Endothelial cell of umbilical vein (primary cell): ENCODE data around the gene SPTBN5. TPM values are rescaled to one million over a fixed set of nuclear protein-coding genes. Genes with fewer than 3 reads are reported as not detected.
A peak's percentile ranks its signal among the peaks of the same experiment; 100 is the strongest.

Experiments
- BruUV-seq: library from RNA; stranded (reverse); fragments of 400-500 nt; replicated peaks from 2 replicates; lab custom pipeline; 2021; lab: Mats Ljungman, UMichigan
- CTCF ChIA-PET: fragments of 300-600, 350-600 bp; sonication (Branson Sonifier 250); formaldehyde crosslinking; loops from one replicate; lab custom pipeline; 2021; ENCODE audit warnings: antibody characterized with exemption, inconsistent platforms; lab: Charles Lee
- POLR2A ChIA-PET: fragments of 300-600, 350-600 bp; sonication (Branson Sonifier 250); formaldehyde crosslinking; loops from one replicate; lab custom pipeline; 2021; ENCODE audit warnings: antibody characterized with exemption, inconsistent platforms; lab: Charles Lee
- DNase-seq: peaks from one replicate; pipeline ENCODE4 v3.0.0-alpha.2; 2011; ENCODE audit warnings: low read depth, low spot score
- FAIRE-seq: peaks from 2 replicates; lab custom pipeline; 2011; peaks lifted over from hg19 to GRCh38; lab: Jason Lieb, UNC
- H2AFZ ChIP-seq: 2 replicates; pipeline ENCODE4 v1.6.0; 2012; ENCODE audit warnings: low read depth, low read length, control low read depth, inconsistent platforms
- H3K27ac ChIP-seq: 2 replicates; pipeline ENCODE4 v1.5.1; 2011; ENCODE audit warnings: low read depth, mild to moderate bottlenecking, control low read depth, low read length, moderate library complexity; ENCODE audit not compliant: insufficient read depth
- H3K27me3 ChIP-seq, 2 experiments: 2 replicates each; pipeline versions ENCODE4 v1.6.0 to v1.6.1; 2011; ENCODE audit warnings: low read length in 2 of 2, mixed read lengths in 1 of 2; ENCODE audit not compliant: control insufficient read depth in 2 of 2, insufficient read depth in 2 of 2
- H3K36me3 ChIP-seq, 2 experiments: 2 replicates in 1 of 2; 3 replicates in 1 of 2; pipeline ENCODE4 v1.5.1; 2011; ENCODE audit warnings: low read length in 2 of 2, mild to moderate bottlenecking in 1 of 2, moderate library complexity in 1 of 2; ENCODE audit not compliant: control insufficient read depth in 2 of 2, insufficient read depth in 2 of 2; ENCODE audit errors: extremely low read depth in 1 of 2
- H3K4me1 ChIP-seq: 3 replicates; pipeline ENCODE4 v1.5.1; 2011; ENCODE audit warnings: mild to moderate bottlenecking, low read length; ENCODE audit not compliant: control insufficient read depth, insufficient read depth; ENCODE audit errors: extremely low read depth
- H3K4me2 ChIP-seq: 2 replicates; pipeline ENCODE4 v1.6.1; 2011; ENCODE audit warnings: low read length, control low read depth, mixed read lengths; ENCODE audit not compliant: insufficient read depth
- H3K4me3 ChIP-seq, 3 experiments: fragments of 200-600 bp in 1 of 3; sonication (generic), shearing (Covaris generic) in 1 of 3; replicated peaks in 1 of 3; 2 replicates each; pipeline ENCODE4 v1.5.1; 2011 to 2016; ENCODE audit warnings: control low read depth in 3 of 3, low read length in 3 of 3, mild to moderate bottlenecking in 2 of 3, inconsistent platforms in 1 of 3, low read depth in 1 of 3, moderate library complexity in 1 of 3; ENCODE audit not compliant: insufficient read depth in 1 of 3
- H3K79me2 ChIP-seq: 2 replicates; pipeline ENCODE4 v1.6.0; 2012; ENCODE audit warnings: low read length, inconsistent platforms; ENCODE audit not compliant: control insufficient read depth, insufficient read depth
- H3K9ac ChIP-seq: replicated peaks from 2 replicates; pipeline ENCODE3; 2011; ENCODE audit warnings: low read length, control low read depth; ENCODE audit not compliant: insufficient read depth; ENCODE audit errors: extremely low read depth
- H3K9me1 ChIP-seq: replicated peaks from 3 replicates; pipeline ENCODE4 v1.6.0; 2011; ENCODE audit warnings: mild to moderate bottlenecking, low read length; ENCODE audit not compliant: control insufficient read depth, insufficient read depth; ENCODE audit errors: extremely low read depth
- H3K9me3 ChIP-seq: replicated peaks from 2 replicates; pipeline ENCODE4 v1.5.1; 2012; ENCODE audit warnings: low read length, inconsistent platforms; ENCODE audit not compliant: control insufficient read depth, insufficient read depth
- H4K20me1 ChIP-seq: replicated peaks from 2 replicates; pipeline ENCODE3; 2011; ENCODE audit warnings: mild to moderate bottlenecking, low read length; ENCODE audit not compliant: control insufficient read depth, insufficient read depth; ENCODE audit errors: extremely low read depth
- EZH2 ChIP-seq: IDR thresholded peaks from 2 replicates; pipeline ENCODE4 v1.6.1; 2012; ENCODE audit warnings: borderline replicate concordance, low read depth, mild to moderate bottlenecking, moderate library complexity, low read length, inconsistent platforms; ENCODE audit not compliant: severe bottlenecking
- FOS ChIP-seq: IDR thresholded peaks from 2 replicates; pipeline ENCODE4 v1.6.1; 2011; ENCODE audit warnings: mild to moderate bottlenecking, low read length, moderate library complexity, borderline replicate concordance; ENCODE audit not compliant: insufficient read depth
- GATA2 ChIP-seq: IDR thresholded peaks from 2 replicates; pipeline ENCODE4 v1.7.0; 2011; ENCODE audit warnings: low read depth, mild to moderate bottlenecking, moderate library complexity, mixed read lengths, low read length; ENCODE audit not compliant: insufficient read length, insufficient read depth
- JUN ChIP-seq: IDR thresholded peaks from 2 replicates; pipeline ENCODE4 v1.6.1; 2011; ENCODE audit warnings: borderline replicate concordance, low read depth; ENCODE audit not compliant: insufficient read length, insufficient read depth
- MYC ChIP-seq: IDR thresholded peaks from one replicate; pipeline ENCODE4 v1.6.1; 2011; ENCODE audit warnings: mild to moderate bottlenecking, low read depth, low read length
- POLR2A ChIP-seq: IDR thresholded peaks from 2 replicates; pipeline ENCODE4 v1.6.1; 2012; ENCODE audit warnings: low read depth, mild to moderate bottlenecking, control low read depth, low read length
- POLR2AphosphoS5 ChIP-seq: IDR thresholded peaks from 2 replicates; pipeline ENCODE4 v1.6.1; 2012; ENCODE audit warnings: low read depth, mild to moderate bottlenecking, control low read depth, low read length, moderate library complexity; ENCODE audit not compliant: insufficient read depth
- dilution Hi-C: fragments of 300-500 bp; cut with MboI; formaldehyde crosslinking; loops from one replicate; pipeline ENCODE4 v1.15.0; 2019; ENCODE audit warnings: low sequenced_read_pairs; ENCODE audit not compliant: extremely low pct_ligation_motif_present
- intact Hi-C: fragments of 100-400 bp; cut with micrococcal nuclease; formaldehyde crosslinking; loops from one replicate; pipeline ENCODE4 v1.10.0; 2022
- polyA plus RNA-seq, 4 experiments: library from polyadenylated mRNA; depleted of rRNA in 3 of 4; stranded (reverse) in 3 of 4; unstranded in 1 of 4; fragments of >200 nt; gene quantifications; 2 replicates each; pipeline versions ENCODE4 v1.2.1 to v1.2.3, GENCODE V29; 2011 to 2012; ENCODE audit warnings: missing spikeins in 1 of 4
- total RNA-seq: library from RNA; stranded (reverse); gene quantifications from 2 replicates; pipeline ENCODE4 v1.2.3, GENCODE V29; 2021
- TF ChIP-seq, protein P1 (sequence below): IDR thresholded peaks from 2 replicates; pipeline ENCODE4 v1.6.1; 2011; ENCODE audit not compliant: insufficient read depth, insufficient read length
- TF ChIP-seq, protein P2 (sequence below), 2 donors: IDR thresholded peaks; 1 replicate in 1 of 2; 2 replicates in 1 of 2; pipeline ENCODE4 v1.5.1; 2011; ENCODE audit warnings: low read length in 2 of 2, mild to moderate bottlenecking in 2 of 2, moderate library complexity in 2 of 2, control low read depth in 1 of 2, inconsistent platforms in 1 of 2, low read depth in 1 of 2; ENCODE audit not compliant: insufficient read depth in 1 of 2; ENCODE audit errors: extremely low read depth in 1 of 2

The SPTBN5 gene
- total and polyA plus RNA-seq, 2 donors (not counting 3 experiments of a cell fraction or from before 2014, with no cell fraction given) = 12.0 to 19.0 TPM

DNA sequence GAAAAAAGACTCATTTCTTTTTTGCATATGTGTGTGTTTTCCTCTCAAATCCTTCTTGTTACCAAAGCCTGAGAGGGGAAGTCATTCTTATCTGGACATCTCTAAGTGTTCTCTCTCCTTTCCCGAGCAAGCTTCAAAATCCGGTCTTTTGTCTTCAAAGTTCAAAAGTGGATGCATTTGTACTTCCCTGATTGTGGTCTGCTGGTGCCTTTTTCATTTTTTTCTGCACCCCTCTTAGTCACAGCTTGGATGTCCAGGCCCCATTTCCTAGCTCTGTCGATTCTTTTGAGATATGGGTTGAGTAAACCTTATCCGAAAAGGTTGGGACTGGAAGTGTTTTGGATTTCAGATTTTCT, 43.7 kb upstream of the SPTBN5 start:
- Histone ChIP-seq H3K4me1 (peaks cover 94% of the 10 kb centered on the region), H3K9me3 (no peaks in the 10 kb centered on the region), H3K27ac (peak overlapping the region; percentile 99), H3K27me3 (no peaks in the 10 kb centered on the region), H3K9ac (peak overlapping the region; percentile 83), H3K9me1 (no peaks in the 10 kb centered on the region), H3K36me3 (peaks cover 10 to 11% of the 10 kb centered on the region in 2 experiments), H2AFZ (no peak overlapping the region), H3K4me3 (no peak overlapping the region), H4K20me1 (no peaks in the 10 kb centered on the region), H3K79me2 (peaks cover 63% of the 10 kb centered on the region), H3K4me2 (peak overlapping the region; percentile 70)
- dilution Hi-C loops = no loop called here
- CTCF ChIA-PET = interaction anchor here (0.8 to 5.9 kb wide), 10 partner anchors 8 to 34 kb away, joined by 3 to 44 read pairs (median 4); partner anchors contain the start of gene EHD4
- FAIRE-seq (peak; percentile 81), DNase-seq (no peak)
- intact Hi-C loops = loop anchor here (1.0 kb wide), 1 partner anchor 21 kb away; no protein-coding TSS in a partner anchor
- POLR2A ChIA-PET = interaction anchor here (1.5 to 1.7 kb wide), 3 partner anchors 20 to 34 kb away, joined by 4 to 11 read pairs (median 6); partner anchors contain the start of gene EHD4
- no TSS peak for BruUV-seq
- TF ChIP-seq, protein P1, sequence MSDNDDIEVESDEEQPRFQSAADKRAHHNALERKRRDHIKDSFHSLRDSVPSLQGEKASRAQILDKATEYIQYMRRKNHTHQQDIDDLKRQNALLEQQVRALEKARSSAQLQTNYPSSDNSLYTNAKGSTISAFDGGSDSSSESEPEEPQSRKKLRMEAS = no peak
- TF ChIP-seq POLR2AphosphoS5 (peak; percentile 60), EZH2 (no peak), JUN (peak; percentile 53), FOS (peak; percentile 80), MYC (no peak), GATA2 (peak; percentile 98), POLR2A (peak; percentile 30)
- TF ChIP-seq, protein P2, sequence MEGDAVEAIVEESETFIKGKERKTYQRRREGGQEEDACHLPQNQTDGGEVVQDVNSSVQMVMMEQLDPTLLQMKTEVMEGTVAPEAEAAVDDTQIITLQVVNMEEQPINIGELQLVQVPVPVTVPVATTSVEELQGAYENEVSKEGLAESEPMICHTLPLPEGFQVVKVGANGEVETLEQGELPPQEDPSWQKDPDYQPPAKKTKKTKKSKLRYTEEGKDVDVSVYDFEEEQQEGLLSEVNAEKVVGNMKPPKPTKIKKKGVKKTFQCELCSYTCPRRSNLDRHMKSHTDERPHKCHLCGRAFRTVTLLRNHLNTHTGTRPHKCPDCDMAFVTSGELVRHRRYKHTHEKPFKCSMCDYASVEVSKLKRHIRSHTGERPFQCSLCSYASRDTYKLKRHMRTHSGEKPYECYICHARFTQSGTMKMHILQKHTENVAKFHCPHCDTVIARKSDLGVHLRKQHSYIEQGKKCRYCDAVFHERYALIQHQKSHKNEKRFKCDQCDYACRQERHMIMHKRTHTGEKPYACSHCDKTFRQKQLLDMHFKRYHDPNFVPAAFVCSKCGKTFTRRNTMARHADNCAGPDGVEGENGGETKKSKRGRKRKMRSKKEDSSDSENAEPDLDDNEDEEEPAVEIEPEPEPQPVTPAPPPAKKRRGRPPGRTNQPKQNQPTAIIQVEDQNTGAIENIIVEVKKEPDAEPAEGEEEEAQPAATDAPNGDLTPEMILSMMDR (IDR thresholded peaks at IDR 0.05; ENCODE audit: extremely low read depth in 1 of 2, insufficient read depth in 1 of 2, low read depth in 1 of 2, low read length in 2 of 2) = no peak
